PFSK-1 (cell line): ENCODE results near the gene GAS7.

Source experiments
- FOXP2 ChIP-seq: optimal IDR thresholded peaks from 2 replicates; pipeline ENCODE3; 2011; ENCODE audit warnings: borderline replicate concordance, control low read depth, inconsistent platforms; ENCODE audit not compliant: insufficient read depth; ENCODE audit errors: extremely low read length, extremely low read depth
- POLR2AphosphoS5 ChIP-seq: IDR thresholded peaks from 2 replicates; pipeline ENCODE4 v1.6.1; 2012; ENCODE audit warnings: low read depth, mild to moderate bottlenecking, control low read depth, low read length, moderate library complexity
- SIN3A ChIP-seq: IDR thresholded peaks from 2 replicates; pipeline ENCODE4 v1.6.1; 2012; ENCODE audit warnings: mild to moderate bottlenecking, low read length, moderate library complexity, borderline replicate concordance; ENCODE audit not compliant: insufficient read depth
- TAF1 ChIP-seq: IDR thresholded peaks from 2 replicates; pipeline ENCODE4 v1.6.1; 2012; ENCODE audit warnings: low read length, control low read depth, borderline replicate concordance; ENCODE audit not compliant: insufficient read depth
- TF ChIP-seq, protein P1 (sequence below), 2 experiments: IDR thresholded peaks; 2 replicates each; pipeline versions ENCODE4 v1.6.1 to v1.8.0; 2011 to 2012; ENCODE audit warnings: low read depth in 2 of 2, low read length in 2 of 2, control low read depth in 1 of 2, inconsistent platforms in 1 of 2, mild to moderate bottlenecking in 1 of 2, moderate library complexity in 1 of 2; ENCODE audit not compliant: insufficient read depth in 1 of 2

GAS7 gene

GRCh38 chr17:9918352-9918751 lies 280.1 kb downstream of the GAS7 start:
- TF ChIP-seq TAF1 (no peak), SIN3A (no peak), FOXP2 (no peak), POLR2AphosphoS5 (no peak)

DNA sequence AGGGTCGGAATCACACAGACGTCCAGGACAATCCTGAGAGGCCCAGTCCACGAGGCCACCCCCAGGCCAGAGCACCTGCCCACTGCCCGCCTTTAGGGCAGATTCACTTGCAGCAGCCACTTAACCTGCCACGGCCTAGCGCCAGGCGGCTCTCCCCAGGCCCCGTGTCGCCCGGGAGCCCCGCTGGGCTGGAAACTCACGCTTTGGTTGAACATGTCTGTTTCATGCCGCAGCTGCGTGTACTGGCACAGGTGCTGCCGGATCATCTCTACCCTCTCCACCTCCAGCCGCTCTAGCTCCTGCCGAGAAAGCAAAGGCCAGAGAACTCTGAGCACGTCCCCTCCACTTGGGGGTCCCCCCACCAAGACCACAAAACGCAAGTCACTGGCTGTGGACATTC lies 280.6 kb downstream of the GAS7 start:
- TF ChIP-seq, protein P1, sequence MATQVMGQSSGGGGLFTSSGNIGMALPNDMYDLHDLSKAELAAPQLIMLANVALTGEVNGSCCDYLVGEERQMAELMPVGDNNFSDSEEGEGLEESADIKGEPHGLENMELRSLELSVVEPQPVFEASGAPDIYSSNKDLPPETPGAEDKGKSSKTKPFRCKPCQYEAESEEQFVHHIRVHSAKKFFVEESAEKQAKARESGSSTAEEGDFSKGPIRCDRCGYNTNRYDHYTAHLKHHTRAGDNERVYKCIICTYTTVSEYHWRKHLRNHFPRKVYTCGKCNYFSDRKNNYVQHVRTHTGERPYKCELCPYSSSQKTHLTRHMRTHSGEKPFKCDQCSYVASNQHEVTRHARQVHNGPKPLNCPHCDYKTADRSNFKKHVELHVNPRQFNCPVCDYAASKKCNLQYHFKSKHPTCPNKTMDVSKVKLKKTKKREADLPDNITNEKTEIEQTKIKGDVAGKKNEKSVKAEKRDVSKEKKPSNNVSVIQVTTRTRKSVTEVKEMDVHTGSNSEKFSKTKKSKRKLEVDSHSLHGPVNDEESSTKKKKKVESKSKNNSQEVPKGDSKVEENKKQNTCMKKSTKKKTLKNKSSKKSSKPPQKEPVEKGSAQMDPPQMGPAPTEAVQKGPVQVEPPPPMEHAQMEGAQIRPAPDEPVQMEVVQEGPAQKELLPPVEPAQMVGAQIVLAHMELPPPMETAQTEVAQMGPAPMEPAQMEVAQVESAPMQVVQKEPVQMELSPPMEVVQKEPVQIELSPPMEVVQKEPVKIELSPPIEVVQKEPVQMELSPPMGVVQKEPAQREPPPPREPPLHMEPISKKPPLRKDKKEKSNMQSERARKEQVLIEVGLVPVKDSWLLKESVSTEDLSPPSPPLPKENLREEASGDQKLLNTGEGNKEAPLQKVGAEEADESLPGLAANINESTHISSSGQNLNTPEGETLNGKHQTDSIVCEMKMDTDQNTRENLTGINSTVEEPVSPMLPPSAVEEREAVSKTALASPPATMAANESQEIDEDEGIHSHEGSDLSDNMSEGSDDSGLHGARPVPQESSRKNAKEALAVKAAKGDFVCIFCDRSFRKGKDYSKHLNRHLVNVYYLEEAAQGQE (IDR thresholded peaks at IDR 0.05; ENCODE audit: insufficient read depth in 1 of 2, low read depth in 2 of 2, low read length in 2 of 2): no peak
- TF ChIP-seq FOXP2 (no peak), POLR2AphosphoS5 (no peak), SIN3A (no peak), TAF1 (no peak)

DNA sequence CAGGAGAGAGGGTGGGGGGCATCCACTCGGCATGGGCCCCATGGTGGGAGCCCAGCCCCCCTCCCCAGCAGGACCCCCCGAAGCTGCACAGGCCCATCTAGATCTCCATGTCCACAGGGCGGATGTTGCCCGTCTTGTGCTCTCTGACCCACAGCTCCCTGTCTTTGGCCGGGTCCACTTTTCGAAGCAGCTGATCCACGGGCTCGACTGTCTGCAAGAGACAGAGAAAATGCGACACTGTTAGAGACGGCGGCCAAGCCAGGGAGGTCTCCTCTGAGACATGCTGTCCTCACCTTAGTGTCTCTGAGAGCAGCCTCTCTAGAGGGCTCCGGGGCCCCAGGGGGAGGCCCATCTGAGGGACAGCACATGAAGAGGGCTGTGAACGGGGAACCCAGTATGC lies 281.3 kb downstream of the GAS7 start:
- TF ChIP-seq, protein P1 (IDR thresholded peaks at IDR 0.05; ENCODE audit: insufficient read depth in 1 of 2, low read depth in 2 of 2, low read length in 2 of 2): no peak
- TF ChIP-seq TAF1 (no peak), POLR2AphosphoS5 (no peak), SIN3A (no peak), FOXP2 (no peak)

DNA sequence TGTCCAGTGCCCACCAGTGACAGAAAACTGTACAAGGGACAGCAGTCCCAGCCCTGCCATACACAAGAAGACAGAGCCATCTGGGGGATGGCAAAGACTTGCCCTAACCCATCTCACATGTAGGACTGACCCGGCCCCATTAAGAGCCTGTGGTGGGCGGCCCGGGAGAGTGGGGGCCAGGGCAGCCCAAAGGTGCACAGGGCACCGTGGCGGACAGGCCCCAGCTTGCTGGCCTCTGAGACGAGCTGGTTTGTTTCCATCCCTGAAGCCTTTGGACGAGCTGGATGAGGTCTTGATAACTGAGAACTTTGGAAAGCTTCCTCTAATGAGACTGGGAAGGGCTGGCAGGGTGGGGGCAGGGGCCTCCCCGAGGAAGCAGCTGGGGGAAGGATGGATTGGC lies 282.3 kb downstream of the GAS7 start:
- TF ChIP-seq SIN3A (no peak), TAF1 (no peak), FOXP2 (no peak), POLR2AphosphoS5 (no peak)
- TF ChIP-seq, protein P1 (IDR thresholded peaks at IDR 0.05; ENCODE audit: insufficient read depth in 1 of 2, low read depth in 2 of 2, low read length in 2 of 2): no peak

- no peak for TF ChIP-seq TAF1
- TF ChIP-seq POLR2AphosphoS5: no peak
- TF ChIP-seq, protein P1 (IDR thresholded peaks at IDR 0.05; ENCODE audit: insufficient read depth in 1 of 2, low read depth in 2 of 2, low read length in 2 of 2): no peak
- no peak for TF ChIP-seq SIN3A
- no peak for TF ChIP-seq FOXP2
Observed at GRCh38 chr17:9913476-9913875, 284.9 kb downstream of the GAS7 start.
